ENCODE data around the gene PLA2G3.
"Not testable (repeated sequence)": the region's sequence is repeated elsewhere in the genome, so short reads cannot be mapped to it uniquely, and the experiment has no call there.

Gene PLA2G3

DNA sequence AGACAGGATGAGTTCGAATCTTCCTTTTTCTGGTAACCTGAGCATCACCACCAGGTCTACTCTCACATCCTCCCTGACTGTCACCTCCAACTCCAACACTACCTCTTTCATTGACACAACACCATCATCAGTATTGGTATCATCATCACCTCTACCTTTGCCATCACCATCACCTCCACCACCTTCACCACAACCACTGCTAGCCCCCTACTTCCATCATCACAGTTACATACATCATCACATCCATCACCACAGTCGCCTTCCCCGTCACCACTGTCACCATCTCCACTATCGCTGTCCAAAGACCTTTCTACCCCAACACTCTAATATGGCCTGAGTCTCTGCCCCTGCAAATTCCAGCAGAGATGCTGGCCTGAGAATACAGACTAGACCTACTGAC is 18.9 kb downstream of the PLA2G3 start:
- no peak for DNase-seq

DNA sequence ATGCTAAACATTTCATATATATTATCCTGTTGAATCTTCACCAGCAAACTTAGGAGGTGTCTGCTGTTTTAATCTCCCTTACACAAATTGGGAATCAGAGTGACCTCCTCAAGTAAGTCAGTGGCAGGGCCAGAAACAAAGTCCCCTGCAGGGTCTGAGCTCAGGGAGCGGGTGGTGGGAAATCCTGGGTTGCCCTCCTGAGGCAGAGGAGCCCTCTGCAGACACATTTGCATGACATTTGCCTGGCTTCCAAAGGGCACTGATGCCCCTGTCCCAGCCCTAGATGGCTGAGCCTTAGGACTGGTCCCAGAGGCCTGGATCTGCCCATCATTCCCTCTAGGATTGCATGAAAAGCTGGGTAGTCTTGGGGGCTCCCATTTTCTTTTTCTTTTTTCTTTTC is 19.7 kb downstream of the PLA2G3 start:
- DNase-seq = no peak

DNA sequence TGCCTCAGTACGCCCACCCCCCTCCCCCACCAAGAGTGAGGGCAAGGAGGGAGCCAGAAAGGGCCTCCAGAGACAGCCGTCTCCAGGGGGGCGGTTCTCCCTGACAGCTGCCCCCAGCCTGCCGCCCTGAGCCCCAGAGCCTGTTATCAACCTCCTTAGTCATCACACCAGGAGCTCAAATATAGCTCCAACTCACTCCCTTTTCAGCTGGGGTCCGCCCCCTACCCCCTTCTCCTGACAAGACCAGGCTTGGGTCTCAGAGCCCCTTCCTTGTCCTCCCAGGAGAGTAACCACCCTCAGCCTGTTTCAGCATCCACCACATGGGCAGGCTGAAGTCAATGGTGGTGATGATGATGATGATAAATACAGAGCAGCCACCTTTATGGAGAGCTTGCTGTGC is 20.1 kb downstream of the PLA2G3 start:
- no peak for DNase-seq

- DNase-seq = no peak
Measured at GRCh38 chr22:31119026-31119717, 21.1 kb downstream of the PLA2G3 start.

GRCh38 chr22:31118046-31118820 is 22.1 kb downstream of the PLA2G3 start:
- DNase-seq = no peak

- not testable (repeated sequence) for DNase-seq
Measured at GRCh38 chr22:31112547-31113091, 27.7 kb downstream of the PLA2G3 start.

- DNase-seq = no peak
Measured at GRCh38 chr22:31107894-31108218, 32.5 kb downstream of the PLA2G3 start.

DNA sequence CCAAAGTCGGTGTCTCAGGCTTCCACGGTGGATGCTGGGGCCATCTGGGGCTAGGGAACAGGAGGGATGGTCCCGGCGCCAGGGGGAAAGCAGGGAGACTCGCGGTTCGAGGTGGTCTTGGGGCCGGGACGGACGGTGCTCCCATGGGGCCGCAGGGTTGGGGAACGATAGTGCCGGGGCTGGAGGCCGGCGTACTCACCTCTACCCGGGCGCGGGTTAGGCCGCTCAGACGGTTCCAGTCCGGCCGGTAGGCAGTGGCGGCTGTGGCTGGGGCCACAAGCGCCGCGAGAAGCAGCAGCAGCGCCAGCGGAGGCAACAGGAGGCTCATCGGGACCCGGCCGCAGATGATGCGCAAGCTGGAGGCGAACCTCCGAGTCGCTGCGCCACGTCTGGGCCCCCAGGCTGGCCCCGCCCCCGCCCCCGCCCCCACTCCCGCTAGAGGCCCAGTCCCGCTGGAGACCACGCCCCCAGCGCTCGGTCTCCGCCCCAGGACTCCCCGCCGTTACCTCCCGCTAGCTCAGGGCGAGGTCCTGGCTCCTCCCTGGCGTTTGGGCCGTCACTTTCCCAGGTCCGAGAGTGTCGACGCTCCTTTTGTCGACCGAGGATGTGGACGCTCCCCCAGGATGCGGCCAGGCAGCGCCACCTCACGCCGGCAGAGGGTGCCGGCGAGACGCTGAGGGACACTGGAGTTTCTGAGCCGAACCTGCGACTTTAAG is 33.0 kb downstream of the PLA2G3 start, which contains the start of gene SELENOM:
Gene SELENOM, minus strand, starts transcription at position 391 of the 716 bp plus-strand sequence. Its CDS starts 63 bp downstream, at position 328.
- DNase-seq = no peak

DNA sequence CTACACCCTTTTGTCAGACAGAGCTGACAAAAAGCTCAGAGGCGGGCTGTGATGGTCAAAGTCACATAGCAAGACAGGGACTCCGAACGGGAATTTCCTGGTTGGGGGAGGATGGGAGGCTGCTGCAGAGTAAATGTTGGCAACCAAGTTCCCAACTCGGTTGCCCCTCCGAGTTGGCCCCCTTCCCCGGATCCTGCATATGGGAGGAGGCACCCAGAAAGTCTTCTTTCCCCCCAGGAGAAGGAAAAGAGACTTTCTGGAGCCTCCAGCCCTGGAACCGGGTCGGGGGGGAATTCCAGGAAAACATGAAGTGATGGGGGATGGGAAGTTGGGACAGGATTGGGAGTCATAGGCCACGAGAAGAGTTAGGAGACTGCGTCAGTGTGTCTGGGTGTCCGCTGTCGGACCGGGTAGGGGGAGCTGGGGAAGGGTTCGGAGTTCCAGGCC is 33.6 kb downstream of the PLA2G3 start:
- no peak for DNase-seq

DNA sequence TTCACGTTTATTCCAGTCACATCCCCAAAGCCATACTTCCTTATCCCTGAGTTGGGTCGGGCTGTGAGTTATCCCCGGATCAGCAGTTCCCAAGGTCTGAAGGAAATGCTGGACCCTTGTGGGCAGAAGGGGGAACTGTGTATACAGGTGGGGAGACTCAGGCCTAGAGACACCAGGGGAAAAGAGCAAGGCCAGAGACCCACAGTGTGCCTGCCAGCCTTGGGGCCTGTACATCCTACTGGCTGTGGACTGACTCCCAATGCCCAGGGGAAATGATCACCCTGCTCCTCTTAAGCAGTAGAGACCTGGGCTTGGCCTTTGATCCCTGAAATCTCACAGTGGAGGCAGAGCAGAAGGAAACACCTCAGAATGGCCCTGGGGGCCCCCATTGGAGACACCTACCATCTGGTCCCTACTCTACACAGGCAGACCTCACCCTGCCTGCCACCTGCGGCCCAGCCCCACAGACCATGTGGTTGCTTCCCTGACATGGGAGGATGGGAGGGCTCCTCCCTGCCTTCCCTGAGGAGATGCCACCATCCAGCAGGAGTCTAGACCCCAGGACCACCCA is 34.2 kb downstream of the PLA2G3 start:
- DNase-seq = no peak

GRCh38 chr22:31105282-31105929 is 34.9 kb downstream of the PLA2G3 start:
- DNase-seq = no peak

DNA sequence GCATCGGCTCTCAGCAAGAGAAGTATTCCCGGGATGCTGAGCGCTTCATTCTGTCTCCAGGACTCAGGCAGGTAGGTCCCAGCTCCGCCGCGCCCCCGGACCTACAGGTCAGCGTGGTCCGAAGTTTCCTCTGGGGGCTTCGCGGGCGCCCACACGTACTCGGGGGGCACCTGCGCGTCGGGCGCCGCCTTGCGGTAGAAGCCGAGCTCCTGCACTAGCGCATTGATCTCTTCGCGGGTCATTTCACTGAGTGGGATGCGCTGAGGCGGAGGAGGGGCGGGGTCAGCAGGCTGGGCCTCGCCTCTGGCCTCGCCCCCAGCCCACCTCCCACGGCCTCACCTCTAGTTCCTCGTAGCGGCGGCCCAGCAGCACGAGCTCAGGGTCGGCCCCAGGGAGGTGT is 35.4 kb downstream of the PLA2G3 start:
- no peak for DNase-seq

DNA sequence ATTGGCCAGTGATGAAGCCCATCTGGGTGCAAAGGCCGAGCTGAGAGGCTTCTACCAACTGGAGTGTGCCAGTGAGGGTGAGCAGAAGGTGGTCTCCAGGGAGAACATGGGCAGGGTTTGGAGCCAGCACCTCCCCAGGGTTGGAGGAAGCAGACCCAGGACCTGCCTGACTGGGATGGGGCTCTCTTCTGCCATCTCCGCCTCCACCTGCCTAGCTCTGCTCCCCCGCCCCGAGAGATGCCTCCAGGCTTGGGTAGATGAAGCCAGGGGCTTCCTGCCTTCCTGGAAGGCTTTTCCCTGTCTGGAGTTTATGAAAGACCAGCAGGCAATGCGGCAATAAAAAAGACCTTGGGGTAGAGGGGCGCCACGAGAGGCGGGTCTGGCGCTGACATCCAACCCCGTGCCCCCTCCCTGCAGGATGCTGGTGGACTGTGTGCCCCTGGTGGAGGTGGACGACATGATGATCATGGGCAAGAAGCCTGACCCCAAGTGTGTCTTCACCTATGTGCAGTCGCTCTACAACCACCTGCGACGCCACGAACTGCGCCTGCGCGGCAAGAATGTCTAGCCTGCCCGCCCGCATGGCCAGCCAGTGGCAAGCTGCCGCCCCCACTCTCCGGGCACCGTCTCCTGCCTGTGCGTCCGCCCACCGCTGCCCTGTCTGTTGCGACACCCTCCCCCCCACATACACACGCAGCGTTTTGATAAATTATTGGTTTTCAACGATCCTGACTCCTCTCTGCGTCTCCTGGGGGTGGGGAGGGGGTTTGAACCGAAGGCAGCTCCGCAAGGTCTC is 36.2 kb downstream of the PLA2G3 start:
- no peak for DNase-seq

- DNase-seq = no peak
Measured at GRCh38 chr22:31103111-31103510, 37.2 kb downstream of the PLA2G3 start.

DNA sequence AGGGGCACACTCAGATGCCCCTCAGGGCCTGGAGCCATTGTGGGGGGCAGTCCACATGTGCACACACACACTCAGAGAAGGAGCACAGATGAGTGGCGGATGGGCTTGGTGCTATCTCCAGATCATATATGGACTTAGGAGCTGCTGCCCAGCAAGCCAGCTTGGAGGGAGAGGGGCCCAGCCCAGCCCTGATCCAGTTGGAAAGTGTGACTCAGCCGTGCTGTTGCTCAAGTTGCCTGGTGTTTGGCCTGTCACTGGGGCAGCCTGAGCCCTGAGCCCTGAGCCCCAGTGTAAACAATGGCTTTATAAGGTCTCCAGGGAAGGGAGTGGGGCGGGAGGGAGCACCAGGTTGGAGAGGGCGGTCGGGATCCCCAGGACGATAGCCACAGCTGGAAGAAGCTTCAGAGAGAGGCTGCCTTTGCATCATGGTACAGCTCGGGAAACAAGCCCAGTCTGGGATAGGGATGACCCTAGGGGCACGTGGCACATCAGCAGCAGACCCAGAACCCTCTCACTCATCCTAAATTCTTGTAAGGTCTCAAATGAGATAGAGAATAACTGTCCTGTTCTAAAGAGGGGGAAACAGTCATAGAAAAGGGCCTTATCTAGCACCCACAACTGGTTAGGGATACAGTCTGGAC is 37.7 kb downstream of the PLA2G3 start:
- no peak for DNase-seq

DNA sequence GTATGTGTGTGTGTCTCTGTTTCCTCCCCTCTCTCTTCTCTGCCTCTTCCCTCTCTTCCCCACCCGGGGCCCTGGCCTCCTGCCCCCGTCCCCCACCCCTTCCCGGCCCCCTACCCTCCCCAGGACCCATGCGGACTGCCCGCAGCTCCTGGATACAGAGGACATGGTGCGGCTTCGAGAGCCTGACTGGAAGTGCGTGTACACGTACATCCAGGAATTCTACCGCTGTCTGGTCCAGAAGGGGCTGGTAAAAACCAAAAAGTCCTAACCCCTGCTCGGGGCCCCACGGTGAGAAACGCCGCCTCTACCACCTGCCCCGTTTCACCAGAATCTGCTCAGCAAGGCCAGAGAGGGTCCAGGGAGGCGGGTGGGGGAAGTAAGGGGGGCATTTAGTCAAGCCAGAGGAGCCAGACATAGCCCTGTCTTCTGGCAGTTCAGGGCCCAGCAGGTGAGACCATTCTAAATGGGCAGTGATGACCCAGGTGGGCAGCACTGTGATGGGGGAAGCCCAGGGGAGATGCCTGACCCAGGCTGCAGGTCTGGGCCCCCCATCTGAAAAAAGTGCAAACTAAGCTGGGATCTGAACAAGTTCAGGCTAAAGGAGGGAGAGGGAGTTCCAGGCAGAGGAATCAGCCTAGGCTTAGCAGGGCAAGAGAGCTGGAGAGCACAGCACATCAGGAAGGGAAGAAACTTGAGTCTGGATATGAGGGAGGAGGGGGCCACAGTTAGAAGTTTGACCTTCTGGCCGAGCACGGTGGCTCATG is 39.4 kb downstream of the PLA2G3 start:
- DNase-seq = no peak

- DNase-seq = no peak
Measured at GRCh38 chr22:31099841-31100761, 40.2 kb downstream of the PLA2G3 start.

DNA sequence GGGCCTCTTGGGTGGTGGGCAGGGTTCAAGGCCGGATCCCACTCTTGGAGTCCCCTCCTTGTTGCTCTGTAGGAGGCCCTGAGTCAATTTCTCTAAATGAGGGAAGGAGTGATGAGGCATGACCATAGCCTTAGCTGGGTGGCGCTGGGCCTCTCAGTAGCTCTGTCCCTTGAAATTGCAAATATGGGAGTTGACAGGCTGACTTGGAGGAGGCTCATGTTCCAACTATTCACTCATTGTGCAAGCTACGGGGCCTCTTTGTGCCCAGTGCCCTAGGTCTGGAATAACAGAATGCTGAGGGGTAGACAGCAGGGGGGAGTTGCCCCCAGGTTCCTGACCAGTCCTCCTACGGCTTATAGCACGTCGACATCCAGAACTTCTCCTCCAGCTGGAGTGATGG is 40.9 kb downstream of the PLA2G3 start:
- no peak for DNase-seq

DNA sequence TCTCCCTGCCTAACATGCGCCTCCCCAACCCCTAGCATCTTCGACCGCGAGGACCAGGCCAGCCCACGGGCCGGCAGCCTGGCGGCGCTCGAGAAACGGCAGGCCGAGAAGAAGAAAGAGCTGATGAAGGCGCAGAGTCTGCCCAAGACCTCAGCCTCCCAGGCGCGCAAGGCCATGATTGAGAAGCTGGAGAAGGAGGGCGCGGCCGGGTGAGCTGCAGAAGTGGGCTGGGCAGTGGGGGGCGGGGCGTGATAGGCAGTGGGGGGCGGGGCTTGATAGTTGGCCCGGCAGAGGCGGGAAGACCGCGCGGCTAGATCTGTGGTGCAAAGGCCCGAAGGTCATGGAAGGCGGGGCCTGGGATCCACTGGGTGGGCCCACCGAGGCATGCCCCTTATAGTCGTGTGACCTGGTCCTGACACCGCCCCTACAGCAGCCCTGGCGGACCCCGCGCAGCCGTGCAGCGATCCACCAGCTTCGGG is 41.6 kb downstream of the PLA2G3 start:
- no peak for DNase-seq
